Measurements from ENCODE around the gene GALNT17.

- no peak for TF ChIP-seq GATA3 (IDR thresholded peaks at IDR 0.05; ENCODE audit: low read depth, low read length)
- TF ChIP-seq GATA2 (IDR thresholded peaks at IDR 0.05; ENCODE audit: low read depth, low read length), result no peak
Measured at GRCh38 chr7:71486856-71487628, 355.1 kb downstream of the GALNT17 start.

Measured in SH-SY5Y (cell line).